ENCODE data around the gene ASPSCR1. TPM values are rescaled to one million over a fixed set of nuclear protein-coding genes. Genes with fewer than 3 reads are reported as not detected.

The ASPSCR1 gene
- total and polyA plus RNA-seq, 2 of the 13 experiments (the other 11 are each of a cell fraction or from before 2014, with no cell fraction given), result 274 to 314 TPM

DNA sequence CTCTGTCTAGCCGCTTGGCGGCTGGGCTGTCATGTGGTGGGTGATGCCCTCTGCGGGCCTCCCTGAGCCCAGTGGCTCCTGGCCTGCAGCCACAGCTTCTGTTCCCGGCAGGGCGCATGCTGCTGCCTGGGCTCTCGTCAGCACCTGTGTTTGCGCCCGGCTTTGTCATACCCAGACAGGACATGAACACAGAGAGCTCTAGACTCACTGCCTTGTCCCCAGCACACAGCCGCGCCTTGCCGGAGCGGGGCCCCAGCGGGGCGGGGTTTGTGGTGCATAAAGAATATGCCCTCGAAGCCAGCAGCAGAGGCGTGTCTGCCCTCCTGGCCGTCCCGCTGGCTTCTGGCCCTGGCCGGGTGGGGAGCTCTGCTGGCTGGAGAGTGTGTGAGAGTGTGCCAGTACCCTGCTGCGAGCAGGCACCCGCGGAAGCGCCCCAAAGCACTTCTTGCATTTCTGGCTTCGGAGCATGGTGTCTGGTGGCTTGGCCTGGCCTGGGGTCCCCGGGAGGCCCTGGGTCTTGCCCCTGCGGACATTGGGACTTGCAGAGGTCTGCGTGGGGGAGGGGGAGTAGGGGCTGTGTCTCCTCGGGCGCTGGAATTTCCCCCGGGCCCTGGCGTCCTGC, 14.4 kb downstream of the ASPSCR1 start (continued):
- TF ChIP-seq, protein P1, sequence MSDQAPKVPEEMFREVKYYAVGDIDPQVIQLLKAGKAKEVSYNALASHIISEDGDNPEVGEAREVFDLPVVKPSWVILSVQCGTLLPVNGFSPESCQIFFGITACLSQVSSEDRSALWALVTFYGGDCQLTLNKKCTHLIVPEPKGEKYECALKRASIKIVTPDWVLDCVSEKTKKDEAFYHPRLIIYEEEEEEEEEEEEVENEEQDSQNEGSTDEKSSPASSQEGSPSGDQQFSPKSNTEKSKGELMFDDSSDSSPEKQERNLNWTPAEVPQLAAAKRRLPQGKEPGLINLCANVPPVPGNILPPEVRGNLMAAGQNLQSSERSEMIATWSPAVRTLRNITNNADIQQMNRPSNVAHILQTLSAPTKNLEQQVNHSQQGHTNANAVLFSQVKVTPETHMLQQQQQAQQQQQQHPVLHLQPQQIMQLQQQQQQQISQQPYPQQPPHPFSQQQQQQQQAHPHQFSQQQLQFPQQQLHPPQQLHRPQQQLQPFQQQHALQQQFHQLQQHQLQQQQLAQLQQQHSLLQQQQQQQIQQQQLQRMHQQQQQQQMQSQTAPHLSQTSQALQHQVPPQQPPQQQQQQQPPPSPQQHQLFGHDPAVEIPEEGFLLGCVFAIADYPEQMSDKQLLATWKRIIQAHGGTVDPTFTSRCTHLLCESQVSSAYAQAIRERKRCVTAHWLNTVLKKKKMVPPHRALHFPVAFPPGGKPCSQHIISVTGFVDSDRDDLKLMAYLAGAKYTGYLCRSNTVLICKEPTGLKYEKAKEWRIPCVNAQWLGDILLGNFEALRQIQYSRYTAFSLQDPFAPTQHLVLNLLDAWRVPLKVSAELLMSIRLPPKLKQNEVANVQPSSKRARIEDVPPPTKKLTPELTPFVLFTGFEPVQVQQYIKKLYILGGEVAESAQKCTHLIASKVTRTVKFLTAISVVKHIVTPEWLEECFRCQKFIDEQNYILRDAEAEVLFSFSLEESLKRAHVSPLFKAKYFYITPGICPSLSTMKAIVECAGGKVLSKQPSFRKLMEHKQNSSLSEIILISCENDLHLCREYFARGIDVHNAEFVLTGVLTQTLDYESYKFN (CRISPR knock-in tag; conservative IDR thresholded peaks at IDR 0.05), result peak; percentile 51
- TF ChIP-seq ZNF335 (CRISPR knock-in tag; IDR thresholded peaks at IDR 0.05) (peak; percentile 87), POLR2AphosphoS2 (IDR thresholded peaks at IDR 0.05; ENCODE audit: low read depth, low read length) (no peak; the same call in 1 of the 2 replicates), ZSCAN30 (CRISPR knock-in tag; IDR thresholded peaks at IDR 0.05) (no peak; the same call in 1 of the 2 replicates), ZNF672 (CRISPR knock-in tag; IDR thresholded peaks at IDR 0.05) (0 out of 2 replicates have a peak, but pooled peaks have one; percentile 65), ZBTB42 (CRISPR knock-in tag; IDR thresholded peaks at IDR 0.05) (no peak), ZNF260 (CRISPR knock-in tag; IDR thresholded peaks at IDR 0.05; ENCODE audit: borderline replicate concordance, low read depth) (no peak), ZNF550 (CRISPR knock-in tag; IDR thresholded peaks at IDR 0.05; ENCODE audit: borderline replicate concordance) (no peak), ISX (CRISPR knock-in tag; conservative IDR thresholded peaks at IDR 0.05) (peak; percentile 80; the same call in 1 of the 2 replicates), ZSCAN25 (CRISPR knock-in tag; IDR thresholded peaks at IDR 0.05) (peak; percentile 61), ZNF3 (CRISPR knock-in tag; IDR thresholded peaks at IDR 0.05) (no peak; the same call in 1 of the 2 replicates), JDP2 (CRISPR knock-in tag; IDR thresholded peaks at IDR 0.05; ENCODE audit: borderline replicate concordance) (no peak), RFX3 (CRISPR knock-in tag; IDR thresholded peaks at IDR 0.05) (no peak), ZNF460 (CRISPR knock-in tag; IDR thresholded peaks at IDR 0.05; ENCODE audit: borderline replicate concordance) (peak; percentile 6; the same call in 1 of the 2 replicates), ZMYM3 (CRISPR knock-in tag; IDR thresholded peaks at IDR 0.05) (peak; percentile 77; the same call in 1 of the 2 replicates), ZKSCAN1 (IDR thresholded peaks at IDR 0.05; ENCODE audit: low read length) (no peak; the same call in 1 of the 2 replicates), KDM6A (CRISPR knock-in tag; IDR thresholded peaks at IDR 0.05; ENCODE audit: low read depth) (0 out of 2 replicates have a peak, but pooled peaks have one; percentile 6), SP4 (CRISPR knock-in tag; IDR thresholded peaks at IDR 0.05) (peak; percentile 74), ZSCAN9 (CRISPR knock-in tag; IDR thresholded peaks at IDR 0.05; ENCODE audit: borderline replicate concordance) (peak; percentile 84), ZNF10 (CRISPR knock-in tag; IDR thresholded peaks at IDR 0.05; ENCODE audit: borderline replicate concordance, low read depth) (no peak)
- TF ChIP-seq, protein P2, sequence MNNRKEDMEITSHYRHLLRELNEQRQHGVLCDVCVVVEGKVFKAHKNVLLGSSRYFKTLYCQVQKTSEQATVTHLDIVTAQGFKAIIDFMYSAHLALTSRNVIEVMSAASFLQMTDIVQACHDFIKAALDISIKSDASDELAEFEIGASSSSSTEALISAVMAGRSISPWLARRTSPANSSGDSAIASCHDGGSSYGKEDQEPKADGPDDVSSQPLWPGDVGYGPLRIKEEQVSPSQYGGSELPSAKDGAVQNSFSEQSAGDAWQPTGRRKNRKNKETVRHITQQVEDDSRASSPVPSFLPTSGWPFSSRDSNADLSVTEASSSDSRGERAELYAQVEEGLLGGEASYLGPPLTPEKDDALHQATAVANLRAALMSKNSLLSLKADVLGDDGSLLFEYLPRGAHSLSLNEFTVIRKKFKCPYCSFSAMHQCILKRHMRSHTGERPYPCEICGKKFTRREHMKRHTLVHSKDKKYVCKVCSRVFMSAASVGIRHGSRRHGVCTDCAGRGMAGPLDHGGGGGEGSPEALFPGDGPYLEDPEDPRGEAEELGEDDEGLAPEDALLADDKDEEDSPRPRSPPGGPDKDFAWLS (CRISPR knock-in tag; IDR thresholded peaks at IDR 0.05; ENCODE audit: borderline replicate concordance), result no peak; the same call in 1 of the 2 replicates
- TF ChIP-seq, protein P3, sequence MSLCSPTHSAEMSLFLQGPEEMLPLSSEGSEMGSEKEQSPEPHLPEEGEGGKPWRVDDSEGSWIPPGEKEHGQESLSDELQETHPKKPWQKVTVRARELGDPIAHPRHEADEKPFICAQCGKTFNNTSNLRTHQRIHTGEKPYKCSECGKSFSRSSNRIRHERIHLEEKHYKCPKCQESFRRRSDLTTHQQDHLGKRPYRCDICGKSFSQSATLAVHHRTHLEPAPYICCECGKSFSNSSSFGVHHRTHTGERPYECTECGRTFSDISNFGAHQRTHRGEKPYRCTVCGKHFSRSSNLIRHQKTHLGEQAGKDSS (CRISPR knock-in tag; IDR thresholded peaks at IDR 0.05; ENCODE audit: borderline replicate concordance, low read depth), result peak; percentile 88
- TF ChIP-seq, protein P4, sequence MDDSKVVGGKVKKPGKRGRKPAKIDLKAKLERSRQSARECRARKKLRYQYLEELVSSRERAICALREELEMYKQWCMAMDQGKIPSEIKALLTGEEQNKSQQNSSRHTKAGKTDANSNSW (CRISPR knock-in tag; IDR thresholded peaks at IDR 0.05; ENCODE audit: borderline replicate concordance), result no peak
